T-cell (primary cell): ENCODE results near the gene PHF2. TPM values are rescaled to one million over a fixed set of nuclear protein-coding genes. Genes with fewer than 3 reads are reported as not detected.

Experiments
- ATAC-seq, 4 experiments: fragments of 200-7000 bp in 3 of 4; fragments of 150-1000 bp in 1 of 4; cut with Tn5 transposase; replicated peaks in 1 of 4; 1 replicate in 3 of 4; 2 replicates in 1 of 4; pipeline ENCODE4 v1.10.0; 2021; ENCODE audit warnings: moderate library complexity in 3 of 4, mild to moderate bottlenecking in 2 of 4, moderate number of reproducible peaks in 1 of 4
- CTCF ChIA-PET, 2 donors: fragments of 300-600 bp; sonication (Branson Sonifier 250); formaldehyde crosslinking; loops; one replicate each; lab custom pipeline; 2022; ENCODE audit warnings: antibody characterized with exemption in 2 of 2; lab: Charles Lee
- POLR2A ChIA-PET, 2 donors: fragments of 300-600 bp; sonication (Branson Sonifier 250); formaldehyde crosslinking; loops; one replicate each; lab custom pipeline; 2022; ENCODE audit warnings: antibody characterized with exemption in 2 of 2; lab: Charles Lee
- DNase-seq, 35 experiments: peaks; one replicate each; pipeline versions ENCODE4 v3.0.0 to v3.0.0-alpha.2; 2013 to 2023
- H3K27ac ChIP-seq: one replicate; pipeline ENCODE4 v1.5.1; 2013; ENCODE audit warnings: low read length
- H3K27me3 ChIP-seq, 2 experiments: replicated peaks in 1 of 2; 1 replicate in 1 of 2; 2 replicates in 1 of 2; pipeline versions ENCODE4 v1.6.1 to v1.7.0; 2013; ENCODE audit warnings: low read length in 1 of 2, mixed read lengths in 1 of 2; ENCODE audit not compliant: control insufficient read depth in 2 of 2, insufficient read depth in 2 of 2; ENCODE audit errors: extremely low read depth in 1 of 2
- H3K36me3 ChIP-seq, 2 donors: 1 replicate in 1 of 2; 2 replicates in 1 of 2; pipeline versions ENCODE4 v1.6.1 to v1.7.0; 2013; ENCODE audit warnings: low read length in 1 of 2; ENCODE audit not compliant: control insufficient read depth in 2 of 2, insufficient read depth in 1 of 2; ENCODE audit errors: extremely low read depth in 1 of 2
- H3K4me1 ChIP-seq, 2 experiments: 1 replicate in 1 of 2; 2 replicates in 1 of 2; pipeline versions ENCODE4 v1.6.1 to v1.7.0; 2013; ENCODE audit warnings: low read length in 2 of 2, mixed read lengths in 1 of 2; ENCODE audit not compliant: insufficient read depth in 2 of 2, control insufficient read depth in 1 of 2; ENCODE audit errors: extremely low read depth in 1 of 2
- H3K4me3 ChIP-seq, 2 donors: 1 replicate in 1 of 2; 2 replicates in 1 of 2; pipeline versions ENCODE4 v1.5.1 to v1.7.0; 2013; ENCODE audit warnings: mild to moderate bottlenecking in 2 of 2, low read length in 1 of 2, moderate library complexity in 1 of 2; ENCODE audit not compliant: control insufficient read depth in 1 of 2; ENCODE audit errors: extremely low read depth in 1 of 2
- H3K9me3 ChIP-seq: 2 replicates; pipeline ENCODE4 v1.7.0; 2013
- H3K27ac Mint-ChIP-seq, 2 donors: one replicate each; pipeline ENCODE4 v1.8.0; 2020 to 2021; ENCODE audit warnings: mild to moderate bottlenecking in 2 of 2, mixed read lengths in 2 of 2
- H3K27me3 Mint-ChIP-seq, 2 donors: one replicate each; pipeline ENCODE4 v1.8.0; 2021 to 2022; ENCODE audit warnings: mixed read lengths in 2 of 2
- H3K36me3 Mint-ChIP-seq: one replicate; pipeline ENCODE4 v1.8.0; 2021; ENCODE audit warnings: mixed read lengths
- H3K4me1 Mint-ChIP-seq, 3 donors: one replicate each; pipeline ENCODE4 v1.8.0; 2020 to 2022; ENCODE audit warnings: mixed read lengths in 3 of 3, mild to moderate bottlenecking in 1 of 3
- H3K4me3 Mint-ChIP-seq, 3 donors: one replicate each; pipeline ENCODE4 v1.8.0; 2020 to 2022; ENCODE audit warnings: mild to moderate bottlenecking in 3 of 3, mixed read lengths in 3 of 3, moderate library complexity in 3 of 3
- H3K9me3 Mint-ChIP-seq, 3 donors: one replicate each; pipeline ENCODE4 v1.8.0; 2020 to 2022; ENCODE audit warnings: mixed read lengths in 3 of 3
- WGBS: methylation state at CpG from one replicate; pipeline ENCODE4 v1.1.5; 2013; ENCODE audit warnings: missing lambda C conversion rate; ENCODE audit not compliant: insufficient coverage; 5-methylcytosine and 5-hydroxymethylcytosine counted together
- total RNA-seq, 35 experiments: library from RNA in 6 of 35; stranded (reverse) in 6 of 35; fragments of 120-200 nt in 1 of 35; gene quantifications; one replicate each; pipeline versions ENCODE4 v1.2.1 to v1.2.4 and lab custom pipeline; 2013 to 2026

PHF2 gene
- total RNA-seq, 5 donors from 2014 or later (not counting 1 experiment from before 2014, with no cell fraction given), result 24.6 to 38.5 (median 34.6) TPM

DNA sequence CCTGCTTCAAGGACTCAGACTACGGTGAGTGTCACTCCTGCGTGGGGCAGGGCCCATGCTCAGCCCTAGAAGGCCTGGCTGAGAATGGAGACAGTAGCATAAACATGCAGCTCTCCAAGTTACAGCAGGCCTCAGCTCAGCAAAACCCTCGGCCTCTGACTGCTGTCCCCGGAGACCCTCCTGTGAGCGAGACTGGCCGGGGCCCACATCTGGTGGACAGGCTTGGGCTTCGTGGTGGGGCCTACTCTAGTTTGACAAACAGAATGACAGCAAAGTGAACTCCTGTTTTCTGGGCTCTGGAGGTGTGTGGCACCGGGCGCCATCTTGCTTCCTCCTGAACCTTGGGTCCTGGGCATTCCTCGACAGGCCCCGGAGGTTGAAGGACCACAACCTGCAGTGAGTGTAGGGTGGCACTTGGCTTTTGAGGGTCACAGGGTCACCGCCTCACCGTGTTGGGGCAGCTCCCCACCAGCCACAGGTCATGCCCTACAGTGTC is 97.5 kb downstream of the PHF2 start:
- Histone ChIP-seq H3K27me3 (no peaks in the 10 kb centered on the region), H3K4me1 (no peaks in the 10 kb centered on the region), H3K36me3 (peaks cover 29 to 47% of the 10 kb centered on the region in 2 donors), H3K9me3 (no peaks in the 10 kb centered on the region), H3K27ac (no peak overlapping the region), H3K4me3 (no peak overlapping the region)
- Mint-ChIP-seq H3K27me3 (no peaks in the 10 kb centered on the region), H3K36me3 (peaks cover 41% of the 10 kb centered on the region), H3K9me3 (no peaks in the 10 kb centered on the region), H3K4me1 (no peaks in the 10 kb centered on the region), H3K27ac (no peak overlapping the region), H3K4me3 (no peak overlapping the region)
- DNase-seq (peak in 4 of 35 experiments; percentile 0 to 22 (median 4)), ATAC-seq (no peak)
- POLR2A ChIA-PET, result no interaction called here
- CTCF ChIA-PET, result no interaction called here
- WGBS, result 98% methylated on average over 9 of the region's 13 CpGs

DNA sequence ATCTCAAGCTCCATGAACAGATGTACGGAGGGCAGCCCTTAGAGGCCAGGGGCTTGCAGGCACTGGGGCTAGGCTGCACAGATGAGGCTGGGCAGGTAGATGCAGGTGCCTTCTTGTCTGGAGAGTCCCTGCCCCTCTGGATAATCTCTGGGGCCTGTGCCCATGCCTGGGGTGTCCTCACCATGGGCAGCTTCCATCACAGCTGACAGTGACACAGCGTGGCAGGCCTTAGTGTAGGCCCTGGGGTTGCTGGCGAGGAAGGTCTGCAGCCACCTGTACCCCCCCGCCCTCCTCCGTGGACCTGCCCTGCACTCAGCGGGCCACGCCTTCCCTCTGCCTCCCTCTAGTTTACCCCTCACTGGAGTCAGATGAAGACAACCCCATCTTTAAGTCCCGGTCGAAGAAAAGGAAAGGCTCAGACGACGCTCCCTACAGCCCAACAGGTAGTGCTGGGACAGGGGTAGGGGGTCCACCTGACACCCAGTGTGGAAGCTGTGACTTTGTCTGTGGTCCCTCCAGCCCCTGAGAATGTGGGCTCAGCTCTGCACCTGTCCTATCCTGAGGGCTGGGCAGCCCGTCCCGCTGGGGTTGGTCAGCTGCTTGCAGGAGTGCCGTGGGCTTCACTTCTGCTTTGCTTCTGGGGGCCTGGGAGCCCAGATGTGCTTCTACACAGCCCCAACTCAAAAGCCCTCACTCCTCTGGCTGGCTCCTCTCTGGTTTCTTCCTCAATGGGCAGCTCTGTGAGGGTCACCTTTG is 98.4 kb downstream of the PHF2 start:
- WGBS, result over 99% methylated on average over 10 of the region's 14 CpGs
- H3K36me3 Mint-ChIP-seq, result peaks cover 41% of the 10 kb centered on the region
- no peak overlapping the region for H3K27ac Mint-ChIP-seq
- POLR2A ChIA-PET, result no interaction called here
- H3K4me1 Mint-ChIP-seq, result no peaks in the 10 kb centered on the region
- ATAC-seq (no peak), DNase-seq (peak in 4 of 35 experiments; percentile 1 to 17 (median 7))
- Histone ChIP-seq H3K4me3 (no peak overlapping the region), H3K27ac (no peak overlapping the region), H3K9me3 (no peaks in the 10 kb centered on the region), H3K4me1 (no peaks in the 10 kb centered on the region), H3K27me3 (no peaks in the 10 kb centered on the region), H3K36me3 (peaks cover 29 to 47% of the 10 kb centered on the region in 2 donors)
- no peak overlapping the region for H3K4me3 Mint-ChIP-seq
- CTCF ChIA-PET, result no interaction called here
- H3K27me3 Mint-ChIP-seq, result no peaks in the 10 kb centered on the region
- H3K9me3 Mint-ChIP-seq, result no peaks in the 10 kb centered on the region

DNA sequence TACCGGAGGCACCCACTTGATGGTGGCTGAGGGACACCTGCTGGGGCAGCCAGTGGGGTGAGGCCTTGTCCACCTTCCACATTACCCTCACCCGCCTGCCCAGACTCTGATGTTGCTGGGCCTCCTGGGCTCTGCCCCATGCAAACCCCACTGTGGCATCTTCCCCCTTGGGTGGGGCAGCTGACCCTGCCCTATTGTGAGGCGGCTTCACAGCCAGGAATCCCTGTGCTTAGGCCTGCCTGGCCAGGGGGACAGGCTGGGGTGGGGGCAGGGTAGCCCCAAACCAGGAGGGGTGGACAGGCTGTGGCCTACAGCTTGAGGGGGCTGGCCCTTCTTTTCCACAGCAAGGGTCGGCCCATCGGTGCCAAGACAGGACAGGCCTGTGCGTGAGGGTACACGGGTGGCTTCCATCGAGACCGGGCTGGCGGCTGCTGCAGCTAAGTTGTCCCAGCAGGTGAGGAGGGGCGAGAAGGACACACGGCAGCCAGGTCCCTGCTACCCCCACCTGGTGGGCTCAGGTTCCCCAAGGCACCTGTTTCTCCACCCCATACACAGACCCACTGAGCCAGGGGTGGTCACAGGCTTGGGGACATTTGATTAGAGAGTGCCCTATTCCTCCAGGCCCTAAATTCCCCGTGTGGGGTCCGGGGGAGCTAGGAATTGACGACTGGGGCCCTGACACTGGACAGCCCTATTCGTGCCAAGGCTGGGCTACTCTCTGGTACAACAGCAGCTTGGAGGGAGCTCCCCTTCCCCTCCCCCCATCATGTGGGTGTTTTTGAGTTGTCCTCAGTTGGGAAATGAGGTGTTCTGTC is 99.2 kb downstream of the PHF2 start:
- 98% methylated on average over 10 of the region's 16 CpGs for WGBS
- ATAC-seq, result no peak
- CTCF ChIA-PET, result no interaction called here

DNA sequence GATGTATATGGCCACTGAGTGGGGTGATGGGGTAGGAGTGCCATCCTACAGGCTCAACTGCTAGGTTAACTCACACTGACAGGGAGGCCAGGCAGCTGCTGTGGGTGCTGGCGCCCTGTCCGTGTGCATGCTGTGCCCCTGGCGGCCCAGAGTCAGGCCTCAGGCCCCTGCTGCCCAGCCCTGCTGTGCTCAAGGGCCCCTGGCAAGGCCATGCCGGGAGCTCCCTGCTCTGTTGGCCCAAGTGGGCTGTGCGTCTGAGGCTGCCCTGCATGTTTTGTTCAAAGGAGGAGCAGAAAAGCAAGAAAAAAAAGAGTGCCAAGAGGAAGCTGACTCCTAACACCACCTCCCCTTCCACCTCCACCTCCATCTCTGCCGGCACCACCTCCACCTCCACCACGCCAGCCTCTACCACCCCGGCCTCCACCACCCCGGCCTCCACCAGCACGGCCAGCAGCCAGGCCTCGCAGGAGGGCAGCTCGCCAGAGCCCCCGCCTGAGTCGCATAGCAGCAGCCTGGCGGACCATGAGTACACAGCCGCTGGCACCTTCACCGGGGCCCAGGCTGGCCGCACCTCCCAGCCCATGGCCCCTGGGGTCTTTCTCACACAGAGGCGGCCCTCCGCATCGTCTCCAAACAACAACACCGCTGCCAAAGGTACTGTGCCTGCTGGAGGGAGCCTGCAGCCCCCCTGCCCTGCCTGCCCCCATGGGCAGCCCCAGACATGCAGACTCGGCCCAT is 100.1 kb downstream of the PHF2 start:
- Histone ChIP-seq H3K27me3 (no peaks in the 10 kb centered on the region), H3K36me3 (peaks cover 29 to 47% of the 10 kb centered on the region in 2 donors), H3K4me3 (no peak overlapping the region), H3K27ac (no peak overlapping the region), H3K9me3 (no peaks in the 10 kb centered on the region), H3K4me1 (no peaks in the 10 kb centered on the region)
- 96% methylated on average over 18 of the region's 23 CpGs for WGBS
- ChIA-PET CTCF (no interaction called here), POLR2A (no interaction called here)
- Mint-ChIP-seq H3K9me3 (no peaks in the 10 kb centered on the region), H3K36me3 (peaks cover 41% of the 10 kb centered on the region), H3K27ac (no peak overlapping the region), H3K27me3 (no peaks in the 10 kb centered on the region), H3K4me3 (no peak overlapping the region), H3K4me1 (no peaks in the 10 kb centered on the region)
- ATAC-seq, result no peak
- DNase-seq, result peak in 3 of 35 experiments; percentile 0 to 9 (median 2)

More for the DNA sequence above, 99.2 kb downstream of the PHF2 start:
- peak in 2 of 35 experiments; percentile 3 to 10 for DNase-seq
- H3K36me3 Mint-ChIP-seq, result peaks cover 41% of the 10 kb centered on the region
- POLR2A ChIA-PET, result no interaction called here
- no peaks in the 10 kb centered on the region for H3K9me3 ChIP-seq
- no peaks in the 10 kb centered on the region for H3K27me3 Mint-ChIP-seq
- no peaks in the 10 kb centered on the region for H3K27me3 ChIP-seq
- no peak overlapping the region for H3K27ac Mint-ChIP-seq
- H3K4me3 ChIP-seq, result no peak overlapping the region
- peaks cover 29 to 47% of the 10 kb centered on the region in 2 donors for H3K36me3 ChIP-seq
- H3K4me1 ChIP-seq, result no peaks in the 10 kb centered on the region
- H3K9me3 Mint-ChIP-seq, result no peaks in the 10 kb centered on the region
- no peak overlapping the region for H3K27ac ChIP-seq
- H3K4me1 Mint-ChIP-seq, result no peaks in the 10 kb centered on the region
- H3K4me3 Mint-ChIP-seq, result no peak overlapping the region

DNA sequence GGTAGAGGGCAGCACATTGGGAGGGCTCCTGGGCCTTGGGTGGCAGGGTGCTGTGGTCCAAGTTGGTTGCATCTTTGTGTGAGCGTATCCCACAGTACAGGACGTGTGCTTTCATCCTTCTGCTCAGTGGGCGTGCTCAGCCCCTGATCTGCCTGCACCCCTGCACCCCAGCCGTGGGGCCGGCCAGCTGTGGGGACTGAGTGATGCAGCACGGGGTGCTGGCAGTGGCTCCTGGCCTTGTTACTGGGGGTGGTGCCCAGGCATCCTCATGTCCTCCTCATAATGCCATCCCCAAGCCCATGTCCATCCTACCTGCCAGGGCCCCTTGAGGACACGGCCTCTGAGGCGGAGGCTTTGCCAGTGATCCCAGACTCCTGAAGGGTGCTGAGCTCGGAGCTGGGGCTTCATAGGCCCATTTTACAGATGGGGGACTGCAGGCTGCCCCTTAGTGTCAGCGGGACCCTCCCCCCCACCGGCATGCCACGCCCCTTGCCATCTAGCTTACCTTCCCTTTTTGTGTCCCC is 100.7 kb downstream of the PHF2 start:
- Mint-ChIP-seq H3K36me3 (peaks cover 41% of the 10 kb centered on the region), H3K4me3 (no peak overlapping the region), H3K4me1 (peaks cover 0 to 6% (median 3%) of the 10 kb centered on the region in 3 donors), H3K27ac (no peak overlapping the region), H3K9me3 (no peaks in the 10 kb centered on the region), H3K27me3 (no peaks in the 10 kb centered on the region)
- ChIA-PET CTCF (no interaction called here), POLR2A (no interaction called here)
- ATAC-seq (no peak), DNase-seq (peak in 3 of 35 experiments; percentile 0 to 25 (median 4))
- Histone ChIP-seq H3K4me3 (no peak overlapping the region), H3K27me3 (peaks cover 0 to 3% of the 10 kb centered on the region in 2 experiments), H3K27ac (no peak overlapping the region), H3K9me3 (no peaks in the 10 kb centered on the region), H3K36me3 (peaks cover 29 to 47% of the 10 kb centered on the region in 2 donors), H3K4me1 (peaks cover 0 to 3% of the 10 kb centered on the region in 2 experiments)
- WGBS, result 95% methylated on average over 11 of the region's 12 CpGs
